NAMALWA (cell line): ENCODE measurements around the gene DLG2.
"Not testable (repeated sequence)": the region's sequence is repeated elsewhere in the genome, so short reads cannot be mapped to it uniquely, and the experiment has no call there.

Source experiments
- DNase-seq: peaks from one replicate; pipeline ENCODE4 v3.0.0-alpha.2; 2015; ENCODE audit warnings: low spot score

The DLG2 gene

GRCh38 chr11:85643191-85643614 lies 16.1 kb upstream of the DLG2 start:
- DNase-seq: no peak

GRCh38 chr11:85634747-85635146 lies 7.6 kb upstream of the DLG2 start:
- DNase-seq: no peak

GRCh38 chr11:85628771-85629341 lies 1.7 kb upstream of the DLG2 start:
- no peak for DNase-seq

- DNase-seq: peak; percentile 98
These were observed 1.0 kb upstream of the DLG2 start, which contains the start of gene TMEM126B for GRCh38 chr11:85627998-85628770. TSS of gene TMEM126B (plus strand) at chr11:85628593. CDS start at chr11:85628608, 15 bp downstream.

GRCh38 chr11:85626496-85626895 lies 648 bp downstream of the DLG2 start:
- DNase-seq: no peak

GRCh38 chr11:85620256-85620655 lies 6.9 kb downstream of the DLG2 start:
- DNase-seq: no peak

GRCh38 chr11:85619499-85619898 lies 7.6 kb downstream of the DLG2 start:
- DNase-seq: no peak

GRCh38 chr11:85611643-85612042 lies 15.5 kb downstream of the DLG2 start:
- not testable (repeated sequence) for DNase-seq

GRCh38 chr11:85609286-85609685 lies 17.9 kb downstream of the DLG2 start:
- not testable (repeated sequence) for DNase-seq

GRCh38 chr11:85608621-85609020 lies 18.5 kb downstream of the DLG2 start:
- DNase-seq: not testable (repeated sequence)

- not testable (repeated sequence) for DNase-seq
These were observed 20.9 kb downstream of the DLG2 start for GRCh38 chr11:85606237-85606636.

- no peak for DNase-seq
These were observed 23.9 kb downstream of the DLG2 start for GRCh38 chr11:85603220-85603619.

GRCh38 chr11:85602526-85603213 lies 24.5 kb downstream of the DLG2 start:
- no peak for DNase-seq

- no peak for DNase-seq
These were observed 28.1 kb downstream of the DLG2 start for GRCh38 chr11:85599083-85599482.

GRCh38 chr11:85596886-85597285 lies 30.3 kb downstream of the DLG2 start:
- no peak for DNase-seq

GRCh38 chr11:85595285-85595884 lies 31.8 kb downstream of the DLG2 start:
- DNase-seq: peak; percentile 69

GRCh38 chr11:85590848-85591483 lies 36.2 kb downstream of the DLG2 start:
- peak; percentile 72 for DNase-seq

GRCh38 chr11:85589373-85589772 lies 37.8 kb downstream of the DLG2 start:
- DNase-seq: no peak

GRCh38 chr11:85582111-85582510 lies 45.0 kb downstream of the DLG2 start:
- no peak for DNase-seq

GRCh38 chr11:85575388-85575787 lies 51.8 kb downstream of the DLG2 start:
- DNase-seq: no peak

- DNase-seq: no peak
These were observed 55.1 kb downstream of the DLG2 start for GRCh38 chr11:85572056-85572455.

GRCh38 chr11:85569525-85569924 lies 57.6 kb downstream of the DLG2 start:
- no peak for DNase-seq
